ENCODE results near the gene IRAK2. TPM values are rescaled to one million over a fixed set of nuclear protein-coding genes. Genes with fewer than 3 reads are reported as not detected.

IRAK2 gene
- total and polyA plus RNA-seq, 9 donors, result 1.1 to 2.3 (median 1.5) TPM

DNA sequence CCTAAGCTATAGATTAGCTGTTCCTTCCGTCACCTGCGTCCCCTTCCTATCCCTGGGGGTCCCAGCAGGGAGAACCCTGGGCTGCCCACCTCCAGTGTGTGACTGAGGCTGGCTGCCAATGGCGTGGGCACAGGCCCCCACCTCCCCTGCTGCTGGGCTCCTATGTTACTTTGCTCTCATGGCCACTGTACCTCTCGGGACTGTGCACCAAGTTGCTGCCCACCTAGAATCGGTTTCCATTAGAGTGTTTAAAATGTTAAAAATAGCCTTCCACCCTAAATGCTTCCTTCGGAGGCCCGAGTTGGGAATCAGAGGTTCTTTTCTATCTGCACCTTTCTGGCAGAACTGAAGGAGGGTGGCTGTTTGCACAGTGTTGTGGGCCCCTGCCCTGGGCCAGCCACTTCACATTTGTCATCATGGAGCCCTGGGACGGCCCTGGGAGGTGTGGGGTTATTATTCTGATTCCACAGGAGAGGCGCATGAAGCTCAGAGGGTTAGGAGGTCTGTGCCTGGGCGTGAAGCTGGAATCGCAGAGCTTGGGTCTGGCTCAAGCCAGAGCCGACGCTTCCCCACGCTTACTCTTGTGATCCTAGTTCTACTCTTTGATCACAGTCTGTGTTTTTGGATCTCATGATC is 29.1 kb downstream of the IRAK2 start:
- H3K27ac ChIP-seq, result peak overlapping the region in 1 of 2 donors; percentile 53
- H3K9me3 ChIP-seq, result no peaks in the 10 kb centered on the region
- 48 to 59% (median 55%) methylated on average over 14 of the region's 14 CpGs for WGBS, 3 donors
- DNase-seq, result peak in 1 of 5 donors; percentile 43
- no peaks in the 10 kb centered on the region for H3K36me3 ChIP-seq
- intact Hi-C loops (cut with DNase I), result loop anchor here in 1 of 4 donors (5.0 kb wide), 1 partner anchor 538 kb away; no protein-coding TSS in a partner anchor
- TF ChIP-seq EP300 (IDR thresholded peaks at IDR 0.05) (no peak), POLR2A (IDR thresholded peaks at IDR 0.05) (no peak)
- TF ChIP-seq, protein P1, sequence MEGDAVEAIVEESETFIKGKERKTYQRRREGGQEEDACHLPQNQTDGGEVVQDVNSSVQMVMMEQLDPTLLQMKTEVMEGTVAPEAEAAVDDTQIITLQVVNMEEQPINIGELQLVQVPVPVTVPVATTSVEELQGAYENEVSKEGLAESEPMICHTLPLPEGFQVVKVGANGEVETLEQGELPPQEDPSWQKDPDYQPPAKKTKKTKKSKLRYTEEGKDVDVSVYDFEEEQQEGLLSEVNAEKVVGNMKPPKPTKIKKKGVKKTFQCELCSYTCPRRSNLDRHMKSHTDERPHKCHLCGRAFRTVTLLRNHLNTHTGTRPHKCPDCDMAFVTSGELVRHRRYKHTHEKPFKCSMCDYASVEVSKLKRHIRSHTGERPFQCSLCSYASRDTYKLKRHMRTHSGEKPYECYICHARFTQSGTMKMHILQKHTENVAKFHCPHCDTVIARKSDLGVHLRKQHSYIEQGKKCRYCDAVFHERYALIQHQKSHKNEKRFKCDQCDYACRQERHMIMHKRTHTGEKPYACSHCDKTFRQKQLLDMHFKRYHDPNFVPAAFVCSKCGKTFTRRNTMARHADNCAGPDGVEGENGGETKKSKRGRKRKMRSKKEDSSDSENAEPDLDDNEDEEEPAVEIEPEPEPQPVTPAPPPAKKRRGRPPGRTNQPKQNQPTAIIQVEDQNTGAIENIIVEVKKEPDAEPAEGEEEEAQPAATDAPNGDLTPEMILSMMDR (IDR thresholded peaks at IDR 0.05), result no peak
- no peaks in the 10 kb centered on the region for H3K27me3 ChIP-seq
- peaks cover 16% of the 10 kb centered on the region for H3K4me1 ChIP-seq (ENCODE audit: insufficient read depth)
- no peak overlapping the region for H3K4me3 ChIP-seq

DNA sequence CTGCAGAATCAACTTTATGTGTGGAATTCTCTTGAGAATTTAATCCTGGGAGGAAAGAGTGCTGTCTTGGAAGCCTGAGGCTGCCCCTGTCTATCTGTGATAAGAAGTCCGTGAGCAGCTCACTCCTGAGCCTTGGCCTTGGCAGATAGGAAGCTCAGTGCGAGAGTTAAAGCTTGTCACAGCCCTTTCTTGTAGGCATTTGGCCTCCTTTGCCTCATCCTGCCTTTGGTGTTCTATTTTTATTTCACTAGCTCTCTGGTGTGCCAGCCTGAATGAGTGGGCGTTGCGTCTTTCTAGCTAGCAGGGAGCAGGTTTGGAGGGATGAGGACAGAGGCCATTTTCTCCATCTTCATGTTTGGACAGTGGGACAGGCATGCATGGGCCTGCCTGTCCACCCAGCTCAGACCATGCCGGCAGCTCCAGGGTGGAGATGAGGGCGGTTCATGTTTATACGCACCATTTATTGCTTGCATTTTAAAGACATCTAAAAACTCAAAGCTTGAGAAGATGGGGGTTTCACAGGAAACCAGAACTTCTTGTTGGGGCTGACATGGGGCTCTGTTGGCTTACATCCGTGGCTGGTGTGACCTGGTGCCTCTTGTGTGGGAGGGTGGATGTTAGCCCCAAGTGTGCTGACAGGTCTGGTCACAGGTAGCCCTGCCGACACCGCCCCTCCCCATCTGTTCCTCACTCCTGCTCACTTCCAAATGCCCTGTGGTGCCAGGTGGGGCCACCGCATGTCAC is 29.8 kb downstream of the IRAK2 start:
- intact Hi-C loops (cut with DNase I), result loop anchor here in 1 of 4 donors (5.0 kb wide), 1 partner anchor 538 kb away; no protein-coding TSS in a partner anchor
- no peaks in the 10 kb centered on the region for H3K36me3 ChIP-seq
- TF ChIP-seq, protein P1 (IDR thresholded peaks at IDR 0.05), result no peak
- TF ChIP-seq EP300 (IDR thresholded peaks at IDR 0.05), result no peak
- TF ChIP-seq POLR2A (IDR thresholded peaks at IDR 0.05), result no peak
- H3K9me3 ChIP-seq, result no peaks in the 10 kb centered on the region
- WGBS, 3 donors, result 48 to 55% (median 51%) methylated on average over 11 of the region's 11 CpGs
- H3K27ac ChIP-seq, result peak overlapping the region in 1 of 2 donors; percentile 53
- no peaks in the 10 kb centered on the region for H3K27me3 ChIP-seq
- no peak for DNase-seq
- H3K4me3 ChIP-seq, result no peak overlapping the region
- peaks cover 16% of the 10 kb centered on the region for H3K4me1 ChIP-seq (ENCODE audit: insufficient read depth)

DNA sequence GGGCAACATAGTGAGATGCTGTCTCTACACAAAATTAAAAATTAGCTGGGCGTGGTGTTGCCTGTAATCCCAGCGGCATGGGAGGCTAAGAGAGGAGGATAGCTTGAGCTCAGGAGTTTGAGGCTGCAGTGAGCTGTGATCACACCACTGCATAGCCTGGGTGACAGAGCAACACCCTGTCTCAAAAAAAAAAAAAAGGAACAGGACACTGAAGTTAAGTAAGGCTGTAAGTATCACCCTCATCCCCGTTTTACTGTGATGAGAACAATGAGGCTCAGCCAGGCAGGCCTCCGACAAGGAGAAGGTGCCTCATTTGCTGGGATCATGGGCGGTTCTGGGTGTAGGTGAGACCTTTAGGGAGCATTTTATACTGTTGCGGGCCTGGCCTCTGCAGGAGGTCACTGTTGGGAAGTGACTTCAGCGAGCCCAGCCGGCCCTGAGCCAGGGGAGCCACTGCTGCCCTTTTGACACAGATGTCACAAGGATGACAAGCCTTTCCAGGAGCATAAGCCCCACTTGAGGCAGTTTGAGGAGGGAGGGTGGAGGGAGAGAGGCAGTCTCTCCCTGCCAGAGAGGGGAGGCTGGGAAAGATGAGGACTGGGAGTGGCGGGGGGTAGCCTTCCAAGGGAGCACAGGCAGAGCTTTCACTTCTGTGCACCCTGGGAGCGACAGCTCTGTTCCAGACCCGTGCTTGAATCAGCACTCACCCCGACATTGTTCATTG is 30.8 kb downstream of the IRAK2 start:
- no peak overlapping the region for H3K27ac ChIP-seq
- no peaks in the 10 kb centered on the region for H3K36me3 ChIP-seq
- intact Hi-C loops (cut with DNase I), result no loop called here
- H3K9me3 ChIP-seq, result no peaks in the 10 kb centered on the region
- 86 to 89% (median 86%) methylated on average over 12 of the region's 12 CpGs for WGBS, 3 donors
- no peak for TF ChIP-seq EP300 (IDR thresholded peaks at IDR 0.05)
- TF ChIP-seq, protein P1 (IDR thresholded peaks at IDR 0.05), result no peak
- no peak overlapping the region for H3K4me3 ChIP-seq
- H3K27me3 ChIP-seq, result no peaks in the 10 kb centered on the region
- H3K4me1 ChIP-seq (ENCODE audit: insufficient read depth), result peaks cover 16% of the 10 kb centered on the region
- DNase-seq, result no peak

DNA sequence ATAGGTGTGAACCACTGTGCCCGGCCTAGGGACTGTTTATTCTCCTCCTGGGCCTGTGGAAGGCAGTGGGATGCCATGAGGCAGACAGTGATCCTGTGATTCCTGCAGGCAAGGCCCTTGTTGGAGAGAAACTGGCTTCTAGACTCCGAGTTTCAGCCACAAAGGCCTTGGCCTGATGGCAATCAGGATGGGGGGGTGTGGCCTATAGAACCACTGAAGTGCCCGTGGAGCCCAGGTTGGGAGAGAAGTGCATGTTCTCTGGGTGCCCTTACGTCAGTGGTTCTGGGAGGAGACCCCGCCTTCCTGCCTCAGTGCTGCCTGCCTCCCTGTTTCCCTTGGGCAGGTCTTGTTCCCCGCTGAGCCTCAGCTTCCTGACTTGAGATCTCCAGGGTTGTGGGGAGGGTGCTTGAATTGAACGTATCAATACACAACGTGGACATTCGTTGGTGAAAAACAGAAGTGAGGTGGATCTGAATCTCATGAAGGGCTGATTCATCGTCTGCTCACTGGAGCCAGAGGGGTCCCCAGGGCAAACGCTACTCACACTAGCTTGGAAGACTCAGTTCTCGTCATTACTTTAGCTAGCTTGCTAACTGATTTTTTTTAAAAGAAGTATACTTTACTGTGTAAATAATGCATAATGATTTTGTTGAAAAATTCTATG is 31.8 kb downstream of the IRAK2 start:
- no peaks in the 10 kb centered on the region for H3K27me3 ChIP-seq
- no peak for DNase-seq
- H3K27ac ChIP-seq, result no peak overlapping the region
- H3K9me3 ChIP-seq, result no peaks in the 10 kb centered on the region
- H3K4me3 ChIP-seq, result no peak overlapping the region
- 77 to 83% (median 80%) methylated on average over 12 of the region's 12 CpGs for WGBS, 3 donors
- TF ChIP-seq, protein P1 (IDR thresholded peaks at IDR 0.05), result no peak
- TF ChIP-seq EP300 (IDR thresholded peaks at IDR 0.05), result no peak
- TF ChIP-seq POLR2A (IDR thresholded peaks at IDR 0.05), result no peak
- intact Hi-C loops (cut with DNase I), result no loop called here
- no peaks in the 10 kb centered on the region for H3K36me3 ChIP-seq
- peaks cover 16% of the 10 kb centered on the region for H3K4me1 ChIP-seq (ENCODE audit: insufficient read depth)

All from ovary (tissue), 9 donors.